ENCODE results near the gene ZNF506. TPM values are rescaled to one million over a fixed set of nuclear protein-coding genes. Genes with fewer than 3 reads are reported as not detected.
"Not testable (repeated sequence)": the region's sequence is repeated elsewhere in the genome, so short reads cannot be mapped to it uniquely, and the experiment has no call there.

Gene ZNF506
- total and polyA plus RNA-seq, 11 donors: 5.0 to 20.2 (median 11.6) TPM

- H3K27me3 ChIP-seq: no peaks in the 10 kb centered on the region
- H3K4me1 ChIP-seq: peaks cover 0 to 51% (median 24%) of the 10 kb centered on the region in 12 donors
- no peak overlapping the region for H3K27ac ChIP-seq
- 64 to 79% (median 78%) methylated on average over 9 of the region's 9 CpGs for WGBS, 4 donors
- ATAC-seq (no peak), DNase-seq (peak in 2 of 5 donors; percentile 37 to 64)
- no peak overlapping the region for H3K4me3 ChIP-seq
- peaks cover 0 to 26% (median 8%) of the 10 kb centered on the region in 9 donors for H3K36me3 ChIP-seq
- peaks cover 0 to 7% (median 0%) of the 10 kb centered on the region in 12 donors for H3K9me3 ChIP-seq
- TF ChIP-seq CTCF (IDR thresholded peaks at IDR 0.05): no peak
- no peak for TF ChIP-seq POLR2A (IDR thresholded peaks at IDR 0.05)
- intact Hi-C loops (cut with DNase I): no loop called here
Measured at GRCh38 chr19:19816679-19817078, 4.9 kb downstream of the ZNF506 start.

GRCh38 chr19:19811999-19812398 lies 9.6 kb downstream of the ZNF506 start:
- Histone ChIP-seq H3K4me1 (peaks cover 0 to 25% (median 8%) of the 10 kb centered on the region in 12 donors), H3K36me3 (peaks cover 0 to 26% (median 8%) of the 10 kb centered on the region in 9 donors)
- H3K4me3 ChIP-seq; H3K27me3 ChIP-seq; H3K27ac ChIP-seq; ATAC-seq; intact Hi-C loops (cut with DNase I); H3K9me3 ChIP-seq; DNase-seq: not testable (repeated sequence)
- WGBS, 4 donors: 63 to 92% (median 73%) methylated on average over 1 of the region's 1 CpG

- Histone ChIP-seq H3K27ac (no peak overlapping the region), H3K4me1 (peaks cover 0 to 4% (median 0%) of the 10 kb centered on the region in 12 donors), H3K27me3 (no peaks in the 10 kb centered on the region), H3K4me3 (no peak overlapping the region), H3K36me3 (peaks cover 0 to 64% (median 46%) of the 10 kb centered on the region in 9 donors), H3K9me3 (peaks cover 0 to 11% (median 0%) of the 10 kb centered on the region in 12 donors)
- intact Hi-C loops (cut with DNase I): no loop called here
- DNase-seq (no peak), ATAC-seq (no peak)
- 66 to 75% (median 68%) methylated on average over 1 of the region's 1 CpG for WGBS, 4 donors
- TF ChIP-seq POLR2A (IDR thresholded peaks at IDR 0.05): no peak
- TF ChIP-seq CTCF (IDR thresholded peaks at IDR 0.05): no peak
Measured at GRCh38 chr19:19805480-19805879, 16.1 kb downstream of the ZNF506 start.

- intact Hi-C loops (cut with DNase I): no loop called here
- TF ChIP-seq POLR2A (IDR thresholded peaks at IDR 0.05) (no peak), CTCF (IDR thresholded peaks at IDR 0.05) (no peak)
- Histone ChIP-seq H3K4me3 (no peak overlapping the region), H3K9me3 (peaks cover 0 to 31% (median 0%) of the 10 kb centered on the region in 12 donors), H3K36me3 (peaks cover 0 to 70% (median 52%) of the 10 kb centered on the region in 9 donors), H3K27me3 (no peaks in the 10 kb centered on the region), H3K27ac (no peak overlapping the region), H3K4me1 (peaks cover 0 to 3% (median 0%) of the 10 kb centered on the region in 12 donors)
- DNase-seq (no peak), ATAC-seq (no peak)
- WGBS, 4 donors: 83 to 100% (median 94%) methylated on average over 1 of the region's 1 CpG
Measured at GRCh38 chr19:19788015-19788414, 33.5 kb downstream of the ZNF506 start.

GRCh38 chr19:19785476-19785875 lies 36.1 kb downstream of the ZNF506 start:
- intact Hi-C loops (cut with DNase I); DNase-seq; H3K4me3 ChIP-seq; ATAC-seq; H3K27ac ChIP-seq; H3K27me3 ChIP-seq: not testable (repeated sequence)
- Histone ChIP-seq H3K4me1 (peaks cover 0 to 12% (median 1%) of the 10 kb centered on the region in 12 donors), H3K9me3 (peaks cover 0 to 12% (median 0%) of the 10 kb centered on the region in 12 donors), H3K36me3 (peaks cover 0 to 45% (median 26%) of the 10 kb centered on the region in 9 donors)
- 95 to 97% (median 96%) methylated on average over 19 of the region's 19 CpGs for WGBS, 4 donors

Data from heart left ventricle (tissue), 16 donors.